Measurements from ENCODE around the gene HOXA13. TPM values are rescaled to one million over a fixed set of nuclear protein-coding genes. Genes with fewer than 3 reads are reported as not detected.

Gene HOXA13
- total RNA-seq, 1 experiment from 2014 or later = 0.35 TPM

GRCh38 chr7:27144781-27145164 lies 55.1 kb downstream of the HOXA13 start:
- H3K27me3 ChIP-seq (ENCODE audit: insufficient read depth, low read depth) = no peaks in the 10 kb centered on the region

More at GRCh38 chr7:27144781-27145164, 55.1 kb downstream of the HOXA13 start:
- Histone ChIP-seq H3K4me1 (replicated peaks; ENCODE audit: insufficient read depth) (0 out of 2 replicates have a peak, but pooled peaks cover 11% of the 10 kb centered on the region), H3K4me3 (no peak overlapping the region), H3K27ac (no peak overlapping the region), H3K79me2 (ENCODE audit: low read depth) (no peaks in the 10 kb centered on the region), H3K36me3 (ENCODE audit: low read depth) (no peaks in the 10 kb centered on the region), H3K9me2 (ENCODE audit: insufficient read depth) (no peaks in the 10 kb centered on the region), H3F3A (ENCODE audit: insufficient read depth, low read depth) (peaks cover 4% of the 10 kb centered on the region; the same call in 1 of the 2 replicates), H3K9me3 (ENCODE audit: insufficient read depth, low read depth) (no peaks in the 10 kb centered on the region), H4K20me1 (ENCODE audit: insufficient read depth) (no peaks in the 10 kb centered on the region), H2AFZ (no peak overlapping the region), H3K4me2 (no peak overlapping the region)
- no peak for TF ChIP-seq EZH2 (IDR thresholded peaks at IDR 0.05; ENCODE audit: low read depth)
- no peak for TF ChIP-seq CTCF (conservative IDR thresholded peaks at IDR 0.05)
- intact Hi-C loops (cut with micrococcal nuclease; ENCODE audit: unreplicated experiment) = no loop called here
- ChIA-PET CTCF (no interaction called here), POLR2A (ENCODE audit: unreplicated experiment) (interaction anchor here (0.7 kb wide), 1 partner anchor 16 kb away, joined by 3 read pairs; no protein-coding TSS in a partner anchor)
- no peak for DNase-seq
- BruUV-seq (replicated peaks) = no TSS peak

Small RNAs within 50 kb of the gene (microRNA-seq; reads per million reads assigned to microRNA genes)
- gene MIR196B (ENCODE audit: borderline number of aligned reads, borderline replicate concordance) = 2,024 reads per million, percentile 81 among the genes with 10 or more reads in this experiment

Other genes with a start within 250 kb of the HOXA13 start
- gene HOXA1, start 104.1 kb downstream of the HOXA13 start, total RNA-seq (2021) = 2.0 and 2.2 TPM in 2 replicates
- 6.1 and 6.5 TPM in 2 replicates for gene HOXA2, start 97.4 kb downstream of the HOXA13 start, total RNA-seq (2021)
- gene HOXA4, start 69.3 kb downstream of the HOXA13 start, total RNA-seq (2021) = not detected in 2 replicates
- 0.63 and 1.0 TPM in 2 replicates for gene HOXA5, start 56.4 kb downstream of the HOXA13 start, total RNA-seq (2021)
- 0.65 and 1.2 TPM in 2 replicates for gene HOXA6, start 52.3 kb downstream of the HOXA13 start, total RNA-seq (2021)
- 50.5 and 53.1 TPM in 2 replicates for gene HOXA3, start 47.5 kb downstream of the HOXA13 start, total RNA-seq (2021)
- gene HOXA7, start 43.4 kb downstream of the HOXA13 start, total RNA-seq (2021) = not detected in 2 replicates
- gene HOXA9, start 34.6 kb downstream of the HOXA13 start, total RNA-seq (2021) = 1.9 and 2.5 TPM in 2 replicates
- gene HOXA10, start 25.8 kb downstream of the HOXA13 start, total RNA-seq (2021) = not detected in 2 replicates
- 0.26 and 0.43 TPM in 2 replicates for gene HOXA11, start 14.9 kb downstream of the HOXA13 start, total RNA-seq (2021)
- not detected in 2 replicates for gene EVX1, start 42.7 kb upstream of the HOXA13 start, total RNA-seq (2021)